Activated CD8-positive, alpha-beta memory T cell treated with anti-CD3 and anti-CD28 coated beads, Interleukin-2, amount 50 U/mL, for 24 hours (primary cell): Measurements from ENCODE around the gene MTCH1.

Experiments
- DNase-seq: peaks from one replicate; pipeline ENCODE4 v3.0.0-alpha.2; 2020; ENCODE audit errors: extremely low read depth

The MTCH1 gene, protein sequence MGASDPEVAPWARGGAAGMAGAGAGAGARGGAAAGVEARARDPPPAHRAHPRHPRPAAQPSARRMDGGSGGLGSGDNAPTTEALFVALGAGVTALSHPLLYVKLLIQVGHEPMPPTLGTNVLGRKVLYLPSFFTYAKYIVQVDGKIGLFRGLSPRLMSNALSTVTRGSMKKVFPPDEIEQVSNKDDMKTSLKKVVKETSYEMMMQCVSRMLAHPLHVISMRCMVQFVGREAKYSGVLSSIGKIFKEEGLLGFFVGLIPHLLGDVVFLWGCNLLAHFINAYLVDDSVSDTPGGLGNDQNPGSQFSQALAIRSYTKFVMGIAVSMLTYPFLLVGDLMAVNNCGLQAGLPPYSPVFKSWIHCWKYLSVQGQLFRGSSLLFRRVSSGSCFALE

DNA sequence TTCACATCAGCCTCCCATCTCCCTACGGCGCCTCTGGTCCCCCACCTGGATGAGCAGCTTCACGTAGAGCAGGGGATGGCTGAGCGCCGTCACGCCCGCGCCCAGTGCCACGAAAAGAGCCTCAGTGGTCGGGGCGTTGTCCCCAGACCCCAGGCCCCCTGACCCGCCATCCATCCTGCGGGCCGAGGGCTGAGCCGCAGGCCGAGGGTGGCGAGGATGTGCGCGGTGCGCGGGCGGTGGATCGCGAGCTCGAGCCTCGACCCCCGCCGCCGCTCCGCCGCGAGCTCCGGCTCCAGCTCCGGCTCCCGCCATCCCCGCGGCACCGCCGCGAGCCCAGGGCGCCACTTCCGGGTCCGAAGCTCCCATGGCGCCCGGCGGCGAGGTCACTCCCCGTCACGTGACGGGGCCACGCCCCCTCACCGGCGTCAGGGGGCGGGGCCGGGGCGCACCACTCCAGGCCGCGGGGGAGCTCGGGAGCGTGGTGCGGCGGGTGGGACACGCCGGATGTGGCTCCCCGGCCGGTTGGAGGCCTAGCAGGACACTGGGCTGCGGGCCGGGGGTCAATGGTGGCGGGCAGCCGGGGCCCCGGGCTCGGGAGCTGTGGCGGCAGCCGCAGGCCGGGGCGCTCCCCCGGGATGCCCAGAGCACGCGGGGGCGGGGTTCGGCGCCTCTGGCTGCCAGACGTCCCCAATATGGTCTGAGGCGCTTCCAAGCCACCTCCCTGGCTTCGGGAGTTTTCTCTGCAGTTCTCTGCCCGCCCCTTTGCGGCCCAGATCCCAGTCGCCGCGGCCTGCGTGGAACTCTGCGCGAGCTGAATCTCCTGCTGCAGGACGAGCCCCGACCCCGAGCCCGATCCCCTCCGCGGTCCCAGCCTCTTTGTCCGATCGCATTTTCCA is at the start of gene MTCH1:
Gene MTCH1, minus strand, starts transcription at position 389 of the 896 bp plus-strand sequence. Its CDS starts 23 bp downstream, at position 366.
- peak; percentile 46 for DNase-seq

DNA sequence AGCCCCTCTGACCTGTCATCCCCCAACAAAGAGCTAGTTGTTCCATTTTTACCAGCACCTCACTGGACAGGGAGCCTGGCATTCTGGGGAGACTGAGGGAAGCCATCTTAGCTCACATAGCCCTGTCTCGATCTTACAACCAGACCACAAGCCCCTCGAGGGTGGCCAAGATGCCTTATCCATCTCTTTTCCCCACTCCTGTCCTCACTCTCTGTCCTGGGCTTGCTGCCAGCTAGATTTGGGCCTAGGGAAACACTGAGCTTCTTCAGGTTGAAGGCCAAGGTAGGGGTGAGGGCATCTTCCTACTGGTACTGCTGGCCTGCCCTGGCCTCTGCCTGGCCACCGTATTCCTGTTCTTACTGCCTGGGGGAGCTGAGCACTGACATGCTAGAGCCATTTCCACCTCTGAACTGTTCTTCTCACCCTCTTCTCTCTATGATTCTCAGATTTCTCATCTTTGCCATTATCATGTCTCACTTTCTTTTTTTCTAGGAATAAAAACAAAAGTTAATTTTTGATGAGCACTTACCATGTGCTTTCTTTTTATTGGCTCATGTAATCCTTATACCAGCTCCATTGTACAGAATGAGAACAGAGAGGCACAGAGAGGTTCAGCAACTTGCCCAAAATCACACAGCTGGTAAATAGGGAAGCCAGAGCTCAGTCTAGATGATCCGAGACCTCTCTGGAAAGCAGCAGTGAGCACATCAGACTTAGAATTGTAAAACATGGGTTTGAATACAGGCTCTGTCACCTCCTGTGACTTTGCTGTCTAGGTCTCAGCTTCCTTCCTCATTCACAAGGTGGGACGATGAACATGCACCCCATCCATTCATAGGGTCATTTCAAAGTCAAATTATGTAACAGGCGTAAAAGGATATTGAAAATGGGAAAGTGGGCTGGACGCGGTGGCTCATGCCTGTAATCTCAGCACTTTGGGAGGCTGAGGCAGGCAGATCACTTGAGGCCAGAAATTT is 48.1 kb upstream of the MTCH1 start:
- no peak for DNase-seq

DNA sequence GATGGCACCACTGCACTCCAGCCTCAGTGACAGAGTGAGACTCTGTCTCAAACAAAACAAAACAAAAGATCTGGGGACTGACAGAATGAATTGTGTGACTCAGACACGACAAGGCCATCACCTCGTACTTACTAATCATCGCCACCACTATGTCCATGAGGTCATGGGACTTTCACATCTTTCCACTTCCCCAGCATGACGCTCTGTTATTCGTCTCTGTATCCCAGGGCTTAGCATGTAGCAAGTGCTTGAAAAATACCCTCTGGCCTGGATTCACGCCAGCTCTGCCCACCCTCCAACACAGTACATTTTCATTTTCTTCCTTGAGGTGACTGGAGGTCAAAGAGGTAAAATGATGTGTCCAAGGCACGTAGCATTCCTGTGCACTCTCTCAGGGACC is 47.3 kb upstream of the MTCH1 start:
- DNase-seq = peak; percentile 23

DNA sequence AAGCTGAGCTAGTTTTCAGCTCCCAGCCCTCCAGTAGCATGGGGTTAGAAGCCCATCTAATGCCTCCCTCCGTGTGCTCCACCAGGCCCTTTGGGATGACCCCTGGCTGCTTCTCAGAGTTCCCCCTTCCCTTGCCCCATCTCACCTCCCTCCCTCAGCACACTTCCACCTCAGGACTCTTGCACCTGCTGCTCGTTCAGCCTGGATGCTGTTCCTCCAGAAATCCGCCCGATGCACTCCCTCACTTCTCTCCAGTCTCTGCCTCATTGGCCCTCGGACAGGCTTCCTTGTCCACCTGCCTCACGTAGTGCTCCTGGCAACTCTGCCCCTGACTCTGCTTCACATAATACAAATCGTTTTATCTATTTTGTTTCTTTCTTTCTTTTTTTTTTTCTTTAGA is 46.2 kb upstream of the MTCH1 start:
- DNase-seq = no peak

DNA sequence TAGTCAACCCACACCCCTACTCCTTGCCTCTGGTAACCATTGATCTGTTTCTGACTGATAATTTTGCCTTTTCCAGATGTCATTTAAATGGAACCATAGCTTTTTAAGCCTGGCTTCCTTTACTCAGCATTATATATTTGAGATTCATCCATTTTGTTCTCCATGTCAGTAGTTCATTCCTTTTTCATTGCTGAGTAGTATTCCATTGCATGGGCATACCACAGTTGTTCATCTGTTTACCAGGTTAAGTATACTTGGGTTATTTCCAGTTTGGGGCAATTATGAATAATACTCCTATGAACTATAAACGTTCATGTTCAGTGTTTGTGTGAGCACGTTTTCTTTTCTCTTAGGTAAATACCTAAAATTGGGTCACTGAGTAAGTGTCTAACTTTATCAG is 44.6 kb upstream of the MTCH1 start:
- DNase-seq = no peak

DNA sequence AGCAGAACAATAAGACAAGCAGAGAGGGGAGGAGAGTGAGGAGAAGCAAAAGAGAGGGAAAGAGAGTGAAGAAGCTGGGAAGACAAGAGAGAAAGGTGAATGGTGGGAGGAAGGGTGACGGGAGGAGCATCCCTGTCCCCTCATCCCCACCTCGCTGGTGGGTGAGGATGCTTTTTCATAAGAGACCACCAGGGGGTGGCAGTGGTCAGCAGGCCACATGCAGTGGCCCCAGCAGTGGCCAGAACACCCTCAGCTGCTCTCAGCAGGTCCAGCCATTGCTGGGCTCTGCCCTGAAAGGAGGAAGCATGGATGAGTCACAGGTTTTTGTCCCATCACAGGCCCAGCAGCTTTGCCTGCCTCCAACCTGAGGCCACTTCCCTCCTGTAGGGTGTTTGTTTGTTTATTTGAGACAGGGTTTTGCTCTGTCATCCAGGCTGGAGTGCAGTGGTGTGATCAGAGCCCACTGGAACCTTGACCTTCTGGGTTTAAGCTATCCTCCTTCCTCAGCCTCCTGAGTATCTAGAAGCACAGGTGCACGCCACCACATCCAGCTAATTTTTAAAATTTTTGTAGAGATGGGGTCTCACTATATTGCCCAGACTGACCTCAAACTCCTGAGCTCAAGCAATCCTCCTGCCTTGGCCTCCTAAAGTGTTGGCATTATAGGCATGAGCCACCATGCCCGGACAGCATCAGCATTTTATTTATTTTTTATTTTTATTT is 43.4 kb upstream of the MTCH1 start:
- no peak for DNase-seq

DNA sequence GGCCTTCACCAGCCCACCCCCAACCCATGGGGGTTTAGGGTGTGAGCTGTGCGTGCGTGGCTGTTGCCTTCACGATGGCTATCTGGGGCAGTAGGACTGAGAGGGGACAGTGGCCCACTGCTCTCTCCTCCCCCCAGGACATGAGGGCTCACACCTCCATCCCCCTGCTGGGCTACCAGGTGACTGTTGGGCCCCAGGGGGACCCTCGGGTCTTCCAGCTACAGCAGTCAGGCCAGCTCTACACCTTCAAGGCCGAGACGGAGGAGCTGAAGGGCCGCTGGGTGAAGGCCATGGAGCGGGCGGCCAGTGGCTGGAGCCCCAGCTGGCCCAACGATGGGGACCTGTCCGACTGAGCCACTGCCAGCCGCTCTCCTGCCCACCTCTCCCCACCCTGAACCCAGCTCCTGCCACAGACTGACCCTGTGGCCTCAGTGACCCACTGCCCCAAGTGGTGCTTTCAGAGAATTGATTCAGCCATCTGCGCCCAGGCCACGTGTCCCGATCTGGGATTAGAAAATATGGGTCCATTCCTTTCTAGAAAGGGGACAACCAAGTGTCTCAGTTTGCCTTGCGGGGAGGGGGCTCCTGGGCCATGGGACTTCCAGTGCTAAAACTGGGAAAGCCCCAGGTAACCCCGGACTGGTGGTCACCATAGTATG is 41.9 kb upstream of the MTCH1 start:
- no peak for DNase-seq

DNA sequence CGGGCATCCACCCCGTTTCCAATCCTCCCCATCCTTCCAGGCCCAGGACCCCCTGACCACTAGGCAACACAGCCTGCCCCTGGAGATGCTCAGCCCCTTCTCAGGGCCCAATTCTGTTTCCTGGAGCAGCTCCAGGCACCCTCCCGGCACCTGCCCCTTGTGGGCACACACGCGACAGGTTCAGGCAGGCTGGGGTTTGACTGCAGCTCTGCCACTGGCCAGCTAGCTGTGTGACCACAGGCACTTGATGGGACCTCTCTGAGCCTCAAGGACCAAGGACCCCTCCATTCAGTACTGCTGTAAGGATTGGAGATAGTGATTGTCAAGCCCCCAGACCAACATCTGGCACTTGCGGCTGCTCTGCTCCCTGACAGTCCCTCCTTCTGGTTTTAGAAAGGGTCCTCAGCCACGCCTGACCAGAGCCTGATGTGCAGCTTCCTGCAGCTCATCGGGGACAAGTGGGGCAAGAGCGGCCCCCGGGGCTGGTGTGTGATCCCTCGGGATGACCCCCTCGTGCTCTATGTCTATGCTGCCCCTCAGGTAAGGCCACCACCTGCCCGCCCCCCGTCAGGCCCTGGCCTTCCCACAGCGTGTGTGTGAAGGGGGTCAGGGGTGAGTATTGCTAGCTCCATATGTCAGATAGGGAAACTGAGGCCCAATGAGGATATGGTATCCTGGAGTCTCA is 41.2 kb upstream of the MTCH1 start:
- DNase-seq = no peak

DNA sequence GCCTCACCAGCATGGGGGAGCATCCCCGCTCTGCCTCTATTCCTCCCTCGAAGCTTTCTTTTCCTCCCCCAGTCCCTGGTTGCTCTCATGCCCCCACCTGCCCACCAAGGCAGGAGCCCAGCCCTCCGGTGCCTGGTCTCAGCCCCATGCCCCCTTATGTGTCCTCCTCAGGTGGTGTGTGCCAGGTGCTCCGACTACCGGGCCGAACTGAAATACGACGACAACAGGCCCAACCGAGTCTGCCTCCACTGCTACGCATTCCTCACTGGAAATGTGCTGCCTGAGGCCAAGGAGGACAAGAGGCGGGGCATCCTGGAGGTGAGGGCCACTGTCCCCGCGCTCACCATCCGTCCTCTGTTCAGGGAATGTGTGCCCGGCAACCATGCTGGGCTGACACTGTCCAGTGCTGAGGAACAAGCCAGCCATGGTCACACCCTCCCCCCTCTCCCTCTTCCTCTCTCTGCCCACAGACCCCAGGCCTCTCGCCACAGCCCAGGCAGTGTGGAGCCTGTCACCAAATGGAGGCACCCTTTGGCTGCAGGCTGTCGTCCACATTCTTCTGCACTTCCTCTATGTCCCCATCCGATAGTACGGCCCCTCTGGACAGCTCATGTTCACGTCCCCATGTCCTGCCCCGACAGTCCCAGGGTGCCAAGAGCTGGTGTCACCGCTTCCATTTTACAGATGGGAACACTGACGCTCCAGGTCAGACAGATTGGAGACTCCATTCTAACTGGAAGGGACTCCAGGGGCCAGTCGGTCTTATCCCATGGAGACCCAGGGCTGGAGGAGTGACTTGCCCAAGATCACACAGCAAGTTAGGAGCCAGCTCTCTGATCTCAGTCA is 39.8 kb upstream of the MTCH1 start:
- DNase-seq = no peak

DNA sequence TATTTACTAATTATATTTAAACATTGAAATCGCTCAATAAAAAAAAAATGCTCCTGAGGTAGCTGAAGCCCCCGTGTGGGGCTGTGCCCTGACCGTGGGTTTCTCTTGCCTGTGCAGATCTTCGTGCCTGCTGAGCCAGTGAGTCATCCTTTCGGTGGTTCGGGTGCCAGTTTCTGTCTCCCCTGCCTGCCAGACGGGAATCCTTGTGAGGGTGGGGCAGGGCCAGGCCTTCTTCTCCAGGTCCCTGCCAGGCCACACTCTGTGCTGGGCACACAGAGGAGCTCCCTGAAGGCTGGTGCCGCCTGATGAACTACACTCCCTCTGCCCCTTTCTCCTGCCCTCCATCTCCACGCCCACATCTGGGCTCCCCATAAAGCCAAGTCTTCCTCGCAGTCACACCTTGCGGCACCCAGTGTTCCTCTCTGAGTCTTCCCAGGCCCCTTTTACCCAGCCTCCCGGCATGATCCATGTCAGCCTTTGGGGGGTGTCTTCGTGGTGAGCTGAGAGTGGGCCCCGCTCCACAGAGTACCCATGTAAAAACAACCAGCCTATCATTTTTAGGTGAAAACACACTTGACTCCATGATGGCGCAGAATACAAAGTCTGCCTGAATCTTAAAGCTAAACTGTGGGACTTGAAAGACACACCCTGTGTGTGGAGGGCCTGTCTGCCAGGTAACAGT is 38.8 kb upstream of the MTCH1 start:
- DNase-seq = no peak

DNA sequence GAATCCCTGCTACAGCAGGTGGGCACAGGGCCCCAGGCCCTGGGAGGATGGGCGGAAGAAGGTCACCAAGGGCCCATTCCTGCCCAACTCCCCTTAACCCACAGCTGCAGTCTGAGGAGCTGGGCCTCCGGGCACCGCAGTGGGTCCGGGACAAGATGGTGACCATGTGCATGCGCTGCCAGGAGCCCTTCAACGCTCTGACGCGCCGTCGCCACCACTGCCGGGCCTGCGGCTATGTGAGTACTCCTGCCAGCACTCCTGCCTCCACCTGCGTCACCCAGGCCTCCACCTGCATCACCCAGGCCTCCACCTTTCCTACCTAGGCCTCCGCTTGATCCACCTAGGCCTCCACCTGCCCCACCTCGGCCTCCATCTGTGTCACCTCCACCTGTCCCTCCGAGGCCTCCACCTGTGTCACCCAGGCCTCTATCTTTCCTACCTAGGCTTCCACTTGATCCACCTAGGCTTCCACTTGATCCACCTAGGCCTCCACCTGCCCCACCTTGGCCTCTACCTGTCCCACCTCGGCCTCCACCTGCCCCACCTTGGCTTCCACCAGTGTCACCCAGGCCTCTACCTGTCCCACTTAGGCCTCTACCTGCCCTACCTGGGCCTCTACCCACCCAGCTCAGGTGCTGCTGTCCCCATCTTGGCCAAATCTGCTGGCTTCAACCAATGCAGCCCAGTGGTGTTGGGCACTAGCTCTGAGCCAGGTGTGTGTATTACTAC is 36.3 kb upstream of the MTCH1 start:
- no peak for DNase-seq

DNA sequence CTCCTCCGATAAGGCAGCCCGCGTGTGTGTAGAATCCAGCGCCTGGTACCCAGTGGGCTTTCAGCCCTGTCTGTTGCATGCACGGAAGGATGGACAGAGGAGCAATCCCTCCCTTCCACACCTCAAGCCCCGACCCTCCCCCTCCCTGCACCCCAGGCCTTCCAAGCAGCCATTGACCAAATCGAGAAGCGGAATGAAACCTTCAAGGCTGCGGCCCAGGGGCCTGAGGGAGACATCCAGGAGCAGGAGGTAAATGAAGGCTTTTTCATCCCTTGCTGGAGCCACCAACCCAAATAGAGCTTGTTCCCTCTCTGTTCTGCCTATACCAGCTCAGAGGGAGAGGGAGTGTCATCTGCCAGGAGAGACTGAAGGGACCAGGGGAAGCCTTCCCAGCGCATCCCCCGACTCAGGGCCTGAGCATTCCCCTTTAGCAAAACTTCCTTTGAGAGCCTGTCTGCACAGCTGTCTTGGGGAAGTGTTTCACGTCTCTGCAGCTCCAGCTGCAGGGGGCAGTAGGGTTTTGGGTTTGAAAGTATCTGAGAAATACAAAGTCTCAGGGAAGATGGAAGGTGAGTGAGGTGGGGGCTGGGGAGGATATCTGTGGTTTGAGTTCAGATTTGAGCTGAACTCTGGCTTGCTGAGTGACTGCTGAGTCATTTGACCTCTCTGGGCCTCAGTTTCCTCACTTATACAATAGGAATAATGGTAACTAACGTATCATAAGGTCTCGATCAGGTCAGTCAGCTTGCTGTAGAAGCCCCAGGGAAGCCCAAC is 35.5 kb upstream of the MTCH1 start:
- no peak for DNase-seq

DNA sequence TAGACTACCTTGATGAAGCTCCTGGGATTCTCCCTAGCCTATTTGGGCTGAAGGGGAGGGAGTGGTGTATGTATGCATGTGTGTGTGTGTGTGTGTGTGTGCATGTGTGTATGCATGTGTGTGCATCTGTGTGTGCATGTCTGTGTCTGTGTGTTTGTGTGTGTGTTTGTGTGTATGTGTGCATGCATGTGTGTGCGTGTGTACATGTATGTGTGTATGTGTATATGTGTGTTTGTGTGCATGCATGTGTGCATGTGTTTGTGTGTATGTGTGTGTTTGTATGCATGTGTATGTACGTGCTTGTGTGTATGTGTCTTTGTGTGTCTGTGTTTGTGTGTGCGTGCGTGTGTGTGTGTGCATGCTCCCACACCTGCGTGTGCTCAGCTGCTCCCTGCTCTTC is 34.8 kb upstream of the MTCH1 start:
- no peak for DNase-seq

DNA sequence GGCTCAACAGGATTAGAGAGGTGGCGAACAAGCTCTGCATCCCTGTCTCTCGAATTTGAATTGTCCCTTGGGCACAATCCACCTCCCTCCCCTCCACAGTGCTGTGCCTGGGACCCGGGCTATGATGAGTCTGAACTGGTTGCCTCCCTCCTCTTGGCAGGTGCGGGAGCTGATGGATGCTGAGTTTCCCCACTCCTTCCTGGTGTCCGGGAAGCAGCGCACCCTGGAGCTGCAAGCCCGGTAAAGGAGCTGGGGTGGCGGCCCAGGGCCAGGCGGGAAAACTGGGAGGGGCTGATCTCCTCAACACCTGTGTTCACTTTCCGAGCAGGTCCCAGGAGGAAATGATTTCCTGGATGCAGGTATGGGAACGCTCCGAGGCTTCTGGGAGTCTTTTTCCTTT is 34.4 kb upstream of the MTCH1 start:
- DNase-seq = no peak

DNA sequence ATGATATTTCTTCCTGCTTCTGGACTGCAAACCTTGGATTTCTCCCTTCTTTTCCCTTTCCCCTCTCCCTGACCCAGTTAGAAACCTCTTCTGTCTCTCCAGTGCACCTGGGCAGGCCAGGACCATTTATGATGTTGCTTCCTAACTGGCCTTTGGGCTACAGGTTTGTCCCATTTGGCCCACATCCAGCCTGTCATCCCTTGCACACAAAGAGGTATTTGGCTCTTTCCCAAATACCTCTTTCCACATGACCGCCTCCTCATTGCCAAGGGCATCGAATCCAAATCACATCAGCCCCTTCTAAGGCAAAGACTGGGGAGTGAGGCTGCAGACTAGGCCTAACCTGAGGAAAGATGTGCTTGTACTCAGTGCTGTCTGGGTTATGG is 33.1 kb upstream of the MTCH1 start:
- no peak for DNase-seq

DNA sequence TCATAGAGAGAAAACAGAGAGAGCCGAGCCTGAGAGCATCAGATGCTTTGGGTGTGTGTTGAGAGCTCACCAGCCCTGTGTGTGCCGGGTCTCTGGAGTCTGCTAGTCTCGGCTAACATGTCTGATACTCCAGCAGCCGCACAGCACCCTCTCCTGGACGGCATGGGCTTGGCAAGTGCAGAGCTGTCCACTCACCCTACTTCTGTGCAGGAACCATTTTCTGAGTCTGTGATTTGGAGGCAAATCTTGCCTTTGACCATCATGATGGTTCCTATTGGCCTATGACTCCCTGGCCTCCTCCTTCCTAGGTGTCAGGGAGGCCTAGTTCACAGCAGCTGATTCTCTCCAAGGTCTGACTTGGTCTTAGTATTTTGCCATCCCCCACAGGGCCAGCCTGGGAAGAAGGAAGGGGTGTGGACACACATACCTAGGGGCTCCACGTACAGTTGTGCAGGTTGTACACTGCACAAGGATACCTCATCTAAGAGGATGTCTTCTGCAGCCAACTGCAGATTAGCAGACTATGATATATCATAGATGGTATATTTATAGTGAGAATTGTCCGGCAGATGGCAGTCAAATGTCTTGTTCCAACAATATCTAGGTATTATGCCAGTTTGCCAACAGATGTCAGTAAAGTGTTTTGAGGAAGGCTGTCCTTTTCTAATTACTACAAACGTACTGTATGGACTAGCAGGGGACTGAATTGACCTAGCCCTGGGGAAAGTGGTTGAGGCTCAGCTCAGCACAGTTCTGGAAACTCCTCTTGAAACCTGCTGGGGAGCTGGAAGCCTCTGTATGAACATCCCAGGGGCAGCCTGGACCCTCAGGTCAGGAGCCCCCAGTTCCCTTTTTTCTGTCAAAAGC is 32.4 kb upstream of the MTCH1 start:
- peak; percentile 79 for DNase-seq
